ENCODE measurements around the gene TNFSF11.

The TNFSF11 gene

GRCh38 chr13:42611086-42611779 is 37.3 kb downstream of the TNFSF11 start:
- DNase-seq (ENCODE audit: low read depth): no peak

- no peak for DNase-seq (ENCODE audit: low read depth)
Measured at GRCh38 chr13:42612021-42612765, 38.2 kb downstream of the TNFSF11 start.

- no peak for DNase-seq (ENCODE audit: low read depth)
Measured at GRCh38 chr13:42614436-42615035, 40.6 kb downstream of the TNFSF11 start.

- DNase-seq (ENCODE audit: low read depth): no peak
Measured at GRCh38 chr13:42615691-42616090, 41.7 kb downstream of the TNFSF11 start.

GRCh38 chr13:42617221-42617620 is 43.3 kb downstream of the TNFSF11 start:
- DNase-seq (ENCODE audit: low read depth): no peak

GRCh38 chr13:42623916-42624315 is 50.0 kb downstream of the TNFSF11 start:
- DNase-seq (ENCODE audit: low read depth): no peak

GRCh38 chr13:42625611-42626010 is 51.7 kb downstream of the TNFSF11 start:
- no peak for DNase-seq (ENCODE audit: low read depth)

- DNase-seq (ENCODE audit: low read depth): no peak
Measured at GRCh38 chr13:42626176-42626860, 52.4 kb downstream of the TNFSF11 start.

GRCh38 chr13:42628666-42629065 is 54.7 kb downstream of the TNFSF11 start:
- no peak for DNase-seq (ENCODE audit: low read depth)

- DNase-seq (ENCODE audit: low read depth): no peak
Measured at GRCh38 chr13:42631181-42631580, 57.2 kb downstream of the TNFSF11 start.

- DNase-seq (ENCODE audit: low read depth): no peak
Measured at GRCh38 chr13:42633495-42633894, 59.5 kb downstream of the TNFSF11 start.

GRCh38 chr13:42638101-42638500 is 64.1 kb downstream of the TNFSF11 start:
- DNase-seq (ENCODE audit: low read depth): no peak

- no peak for DNase-seq (ENCODE audit: low read depth)
Measured at GRCh38 chr13:42638886-42639285, 64.9 kb downstream of the TNFSF11 start.

GRCh38 chr13:42643076-42643475 is 69.1 kb downstream of the TNFSF11 start:
- DNase-seq (ENCODE audit: low read depth): no peak

- no peak for DNase-seq (ENCODE audit: low read depth)
Measured at GRCh38 chr13:42644841-42645240, 70.9 kb downstream of the TNFSF11 start.

GRCh38 chr13:42645717-42646116 is 71.8 kb downstream of the TNFSF11 start:
- no peak for DNase-seq (ENCODE audit: low read depth)

- no peak for DNase-seq (ENCODE audit: low read depth)
Measured at GRCh38 chr13:42649141-42649540, 75.2 kb downstream of the TNFSF11 start.

- no peak for DNase-seq (ENCODE audit: low read depth)
Measured at GRCh38 chr13:42649831-42650230, 75.9 kb downstream of the TNFSF11 start.

GRCh38 chr13:42650506-42650905 is 76.6 kb downstream of the TNFSF11 start:
- DNase-seq (ENCODE audit: low read depth): no peak

GRCh38 chr13:42651936-42652641 is 78.1 kb downstream of the TNFSF11 start:
- DNase-seq (ENCODE audit: low read depth): no peak

GRCh38 chr13:42652642-42653415 is 78.9 kb downstream of the TNFSF11 start:
- no peak for DNase-seq (ENCODE audit: low read depth)
